Measurements from ENCODE around the gene TFDP1. TPM values are rescaled to one million over a fixed set of nuclear protein-coding genes. Genes with fewer than 3 reads are reported as not detected.

TFDP1 gene
- total RNA-seq = 46.7 TPM
- long read RNA-seq, transcript TFDP1-201 (12 exons, 2,648 nt) = major isoform, 22 of 70 reads
- long read RNA-seq, partial matches to known transcripts = 6 of 70 reads
- long read RNA-seq, other reads (novel, unspliced or antisense) = 41 of 70 reads

GRCh38 chr13:113584205-113584869 lies at the start of gene TFDP1:
TFDP1 (plus strand) TSS chr13:113584753; CDS start chr13:113585838, 1,085 bp downstream.
- DNase-seq (ENCODE audit: missing footprints) (peak; percentile 87), ATAC-seq (peak; percentile 93)
- intact Hi-C loops (cut with DNase I) = no loop called here

- intact Hi-C loops (cut with DNase I) = no loop called here
- ATAC-seq (no peak), DNase-seq (ENCODE audit: missing footprints) (no peak)
Observed at GRCh38 chr13:113535381-113535781, 49.2 kb upstream of the TFDP1 start.

GRCh38 chr13:113536461-113537110 lies 48.0 kb upstream of the TFDP1 start:
- DNase-seq (ENCODE audit: missing footprints) = no peak
- no peak for ATAC-seq
- intact Hi-C loops (cut with DNase I) = no loop called here

GRCh38 chr13:113537205-113537604 lies 47.3 kb upstream of the TFDP1 start:
- intact Hi-C loops (cut with DNase I) = no loop called here
- no peak for ATAC-seq
- no peak for DNase-seq (ENCODE audit: missing footprints)

GRCh38 chr13:113537909-113538688 lies 46.5 kb upstream of the TFDP1 start:
- ATAC-seq (no peak), DNase-seq (ENCODE audit: missing footprints) (no peak)
- intact Hi-C loops (cut with DNase I) = no loop called here

- DNase-seq (ENCODE audit: missing footprints) (no peak), ATAC-seq (no peak)
- intact Hi-C loops (cut with DNase I) = no loop called here
Observed at GRCh38 chr13:113538689-113539058, 45.9 kb upstream of the TFDP1 start.

- no peak for DNase-seq (ENCODE audit: missing footprints)
- intact Hi-C loops (cut with DNase I) = no loop called here
- ATAC-seq = no peak
Observed at GRCh38 chr13:113539176-113539575, 45.4 kb upstream of the TFDP1 start.

GRCh38 chr13:113539822-113540221 lies 44.7 kb upstream of the TFDP1 start:
- ATAC-seq = peak; percentile 56
- no peak for DNase-seq (ENCODE audit: missing footprints)
- intact Hi-C loops (cut with DNase I) = no loop called here

- intact Hi-C loops (cut with DNase I) = no loop called here
- no peak for ATAC-seq
- no peak for DNase-seq (ENCODE audit: missing footprints)
Observed at GRCh38 chr13:113540523-113540922, 44.0 kb upstream of the TFDP1 start.

- intact Hi-C loops (cut with DNase I) = no loop called here
- DNase-seq (ENCODE audit: missing footprints) = no peak
- ATAC-seq = no peak
Observed at GRCh38 chr13:113542751-113543424, 41.7 kb upstream of the TFDP1 start.

GRCh38 chr13:113544071-113544891 lies 40.3 kb upstream of the TFDP1 start:
- ATAC-seq (no peak), DNase-seq (ENCODE audit: missing footprints) (no peak)
- intact Hi-C loops (cut with DNase I) = no loop called here

- intact Hi-C loops (cut with DNase I) = loop anchor here (5.0 kb wide), 1 partner anchor 53 kb away; the partner anchor contains the start of gene DCUN1D2
- ATAC-seq = no peak
- DNase-seq (ENCODE audit: missing footprints) = no peak
Observed at GRCh38 chr13:113544896-113545295, 39.7 kb upstream of the TFDP1 start.

- ATAC-seq (peak; percentile 40), DNase-seq (ENCODE audit: missing footprints) (no peak)
- intact Hi-C loops (cut with DNase I) = loop anchor here (5.0 kb wide), 1 partner anchor 53 kb away; the partner anchor contains the start of gene DCUN1D2
Observed at GRCh38 chr13:113545455-113545930, 39.1 kb upstream of the TFDP1 start.

- no peak for DNase-seq (ENCODE audit: missing footprints)
- ATAC-seq = no peak
- intact Hi-C loops (cut with DNase I) = loop anchor here (5.0 kb wide), 1 partner anchor 54 kb away; the partner anchor contains the start of gene DCUN1D2
Observed at GRCh38 chr13:113545931-113546516, 38.5 kb upstream of the TFDP1 start.

- peak; percentile 91 for ATAC-seq
- intact Hi-C loops (cut with DNase I) = loop anchor here (5.0 kb wide), 1 partner anchor 54 kb away; the partner anchor contains the start of gene DCUN1D2
Observed at GRCh38 chr13:113546571-113547237, 37.8 kb upstream of the TFDP1 start.

GRCh38 chr13:113547238-113547971 lies 37.1 kb upstream of the TFDP1 start:
- ATAC-seq = peak; percentile 72
- DNase-seq (ENCODE audit: missing footprints) = no peak
- intact Hi-C loops (cut with DNase I) = loop anchor here (5.0 kb wide), 1 partner anchor 55 kb away; the partner anchor contains the start of gene DCUN1D2

More at GRCh38 chr13:113546571-113547237, 37.8 kb upstream of the TFDP1 start:
- DNase-seq (ENCODE audit: missing footprints) = no peak
